B cell (primary cell): Measurements from ENCODE around the gene TCF7L2. TPM values are rescaled to one million over a fixed set of nuclear protein-coding genes. Genes with fewer than 3 reads are reported as not detected.
A peak's percentile ranks its signal among the peaks of the same experiment; 100 is the strongest.

Experiments
- ATAC-seq: fragments of 200-7000 bp; cut with Tn5 transposase; one replicate; pipeline ENCODE4 v1.10.0; 2021; ENCODE audit warnings: low read depth, mild to moderate bottlenecking, moderate number of reproducible peaks, moderate library complexity
- CTCF ChIA-PET: fragments of 350-600 bp; sonication (Branson Sonifier 250); formaldehyde crosslinking; loops from one replicate; lab custom pipeline; 2021; ENCODE audit warnings: antibody characterized with exemption, inconsistent platforms; lab: Charles Lee
- POLR2A ChIA-PET: fragments of 350-600 bp; sonication (Branson Sonifier 250); formaldehyde crosslinking; loops from one replicate; lab custom pipeline; 2021; ENCODE audit warnings: antibody characterized with exemption; lab: Charles Lee
- DNase-seq: peaks from one replicate; pipeline ENCODE4 v3.0.0; 2013
- H2AFZ ChIP-seq: 2 replicates; pipeline ENCODE4 v1.6.1; 2012; ENCODE audit warnings: mild to moderate bottlenecking, low read depth, low read length; ENCODE audit not compliant: insufficient read depth, poor library complexity, severe bottlenecking
- H3K27ac ChIP-seq, 2 donors: 1 replicate in 1 of 2; 2 replicates in 1 of 2; pipeline ENCODE4 v1.5.1; 2012 to 2013; ENCODE audit warnings: low read length in 2 of 2, mild to moderate bottlenecking in 2 of 2, moderate library complexity in 1 of 2
- H3K27me3 ChIP-seq, 4 experiments: fragments of 200-600 bp in 1 of 4; sonication (generic) in 1 of 4; replicated peaks in 1 of 4; 1 replicate in 2 of 4; 2 replicates in 2 of 4; pipeline versions ENCODE4 v1.6.1 to v1.7.0; 2013 to 2016; ENCODE audit warnings: low read length in 3 of 4, mild to moderate bottlenecking in 2 of 4, mixed read lengths in 1 of 4, moderate library complexity in 1 of 4; ENCODE audit not compliant: insufficient read depth in 4 of 4, control insufficient read depth in 3 of 4; ENCODE audit errors: control extremely low read depth in 1 of 4
- H3K36me3 ChIP-seq, 2 experiments: replicated peaks in 1 of 2; 1 replicate in 1 of 2; 2 replicates in 1 of 2; pipeline versions ENCODE4 v1.6.1 to v1.7.1; 2013; ENCODE audit warnings: low read length in 1 of 2; ENCODE audit not compliant: insufficient read depth in 2 of 2, control insufficient read depth in 1 of 2; ENCODE audit errors: control extremely low read depth in 1 of 2, extremely low read depth in 1 of 2
- H3K4me1 ChIP-seq, 2 donors: fragments of 200-600 bp in 1 of 2; sonication (generic) in 1 of 2; 1 replicate in 1 of 2; 2 replicates in 1 of 2; pipeline versions ENCODE4 v1.5.1 to v1.6.1; 2013 to 2017; ENCODE audit warnings: low read length in 2 of 2; ENCODE audit not compliant: control insufficient read depth in 2 of 2, insufficient read depth in 2 of 2
- H3K4me2 ChIP-seq: replicated peaks from 2 replicates; pipeline ENCODE3; 2012; ENCODE audit warnings: mild to moderate bottlenecking, low read depth, low read length; ENCODE audit not compliant: poor library complexity, severe bottlenecking
- H3K4me3 ChIP-seq, 5 experiments: fragments of 200-600 bp in 1 of 5; sonication (generic) in 1 of 5; 1 replicate in 3 of 5; 2 replicates in 2 of 5; pipeline versions ENCODE4 v1.5.1 to v1.7.0; 2011 to 2016; ENCODE audit warnings: low read length in 4 of 5, mild to moderate bottlenecking in 4 of 5, low read depth in 2 of 5, control low read depth in 1 of 5, moderate library complexity in 1 of 5; ENCODE audit not compliant: insufficient read depth in 1 of 5; ENCODE audit errors: control extremely low read depth in 1 of 5, extremely low read depth in 1 of 5
- H3K79me2 ChIP-seq: fragments of 200-600 bp; sonication (generic); one replicate; pipeline ENCODE4 v1.6.0; 2016; ENCODE audit warnings: low read length; ENCODE audit not compliant: control insufficient read depth, insufficient read depth
- H3K9ac ChIP-seq: fragments of 200-600 bp; sonication (generic); 2 replicates; pipeline ENCODE4 v1.6.1; 2017; ENCODE audit warnings: mild to moderate bottlenecking, low read length, moderate library complexity
- H3K9me3 ChIP-seq, 3 donors: one replicate each; pipeline versions ENCODE4 v1.6.1 to v1.7.1; 2013; ENCODE audit warnings: low read length in 2 of 3; ENCODE audit not compliant: control insufficient read depth in 2 of 3, insufficient read depth in 1 of 3; ENCODE audit errors: control extremely low read depth in 1 of 3
- H4K20me1 ChIP-seq: 2 replicates; pipeline ENCODE4 v1.6.0; 2012; ENCODE audit warnings: mild to moderate bottlenecking, low read length; ENCODE audit not compliant: insufficient read depth, control insufficient read depth, poor library complexity, severe bottlenecking
- H3K27ac Mint-ChIP-seq: one replicate; pipeline ENCODE4 v1.8.0; 2021; ENCODE audit warnings: mixed read lengths
- H3K27me3 Mint-ChIP-seq: one replicate; pipeline ENCODE4 v1.8.0; 2021; ENCODE audit warnings: mixed read lengths
- H3K4me1 Mint-ChIP-seq: one replicate; pipeline ENCODE4 v1.8.0; 2021; ENCODE audit warnings: mixed read lengths
- H3K4me3 Mint-ChIP-seq: one replicate; pipeline ENCODE4 v1.8.0; 2021; ENCODE audit warnings: mixed read lengths
- H3K9me3 Mint-ChIP-seq: one replicate; pipeline ENCODE4 v1.8.0; 2022; ENCODE audit warnings: mixed read lengths; ENCODE audit not compliant: insufficient read depth
- CTCF ChIP-seq: fragments of 200-600 bp; IDR thresholded peaks from one replicate; pipeline ENCODE4 v1.8.0; 2022; ENCODE audit warnings: antibody characterized with exemption, mild to moderate bottlenecking
- EZH2 ChIP-seq: IDR thresholded peaks from 2 replicates; pipeline ENCODE4 v1.6.1; 2012; ENCODE audit warnings: borderline replicate concordance, low read depth, mild to moderate bottlenecking, moderate library complexity, low read length; ENCODE audit not compliant: insufficient read depth, poor library complexity, severe bottlenecking
- WGBS: methylation state at CpG from one replicate; pipeline ENCODE4 v1.1.5; 2013; ENCODE audit warnings: missing lambda C conversion rate; ENCODE audit not compliant: insufficient coverage; 5-methylcytosine and 5-hydroxymethylcytosine counted together
- intact Hi-C: fragments of 100-400 bp; cut with micrococcal nuclease; formaldehyde crosslinking; loops from one replicate; pipeline ENCODE4 v1.10.0; 2022
- polyA plus RNA-seq: library from polyadenylated mRNA; depleted of rRNA; stranded (reverse); fragments of >200 nt; gene quantifications from 2 replicates; pipeline ENCODE4 v1.2.3, GENCODE V29; 2012
- total RNA-seq, 2 donors: library from RNA; stranded (reverse); fragments of 120-200 nt in 1 of 2; gene quantifications; 1 replicate in 1 of 2; 2 replicates in 1 of 2; pipeline versions ENCODE4 v1.2.3 to v1.2.4, GENCODE V29; 2013 to 2022

TCF7L2 gene
- total and polyA plus RNA-seq, 2 donors (not counting 1 experiment from before 2014, with no cell fraction given): 0.48 to 1.1 TPM

GRCh38 chr10:112950714-112951358 lies 789 bp downstream of the TCF7L2 start:
- ATAC-seq (no peak), DNase-seq (peak; percentile 37)
- Mint-ChIP-seq H3K9me3 (no peaks in the 10 kb centered on the region), H3K4me3 (peak overlapping the region; percentile 93), H3K27ac (peak overlapping the region; percentile 32), H3K4me1 (peaks cover 25% of the 10 kb centered on the region), H3K27me3 (peaks cover 63% of the 10 kb centered on the region)
- CTCF ChIA-PET: interaction anchor here (0.6 kb wide), 1 partner anchor 629 kb away, joined by 4 read pairs; no protein-coding TSS in a partner anchor
- H3K9me3 ChIP-seq: peaks cover 0 to 9% (median 0%) of the 10 kb centered on the region in 3 donors
- WGBS: 1% methylated on average over 48 of the region's 56 CpGs
- POLR2A ChIA-PET: interaction anchor here (0.6 kb wide), 1 partner anchor 71 kb away, joined by 4 read pairs; no protein-coding TSS in a partner anchor
- H3K27ac ChIP-seq: no peak overlapping the region
- H3K4me1 ChIP-seq: peaks cover 36 to 38% of the 10 kb centered on the region in 2 donors
- TF ChIP-seq EZH2 (no peak), CTCF (no peak)
- peaks cover 0 to 45% (median 36%) of the 10 kb centered on the region in 4 experiments for H3K27me3 ChIP-seq
- intact Hi-C loops: no loop called here
- H2AFZ ChIP-seq: peak overlapping the region; percentile 64
- H4K20me1 ChIP-seq: no peaks in the 10 kb centered on the region
- H3K4me3 ChIP-seq: peak overlapping the region; percentile 41 to 73 (median 53)
- peak overlapping the region; percentile 95 for H3K4me2 ChIP-seq
- H3K79me2 ChIP-seq: no peaks in the 10 kb centered on the region
- H3K9ac ChIP-seq: peak overlapping the region; percentile 69
- no peaks in the 10 kb centered on the region for H3K36me3 ChIP-seq
